ENCODE results near the gene RBM19.

- TF ChIP-seq EZH2 (IDR thresholded peaks at IDR 0.05; ENCODE audit: borderline replicate concordance, low read length): no peak
- TF ChIP-seq CTCF (conservative IDR thresholded peaks at IDR 0.05 in 1 of 2, IDR thresholded peaks at IDR 0.05 in 1 of 2; ENCODE audit: extremely low read depth in 1 of 2, insufficient read depth in 1 of 2, low read depth in 1 of 2, low read length in 2 of 2): no peak
These were observed 17.8 kb downstream of the RBM19 start for GRCh38 chr12:113948151-113948914.
